Measurements from ENCODE around the gene PDE11A.

DNA sequence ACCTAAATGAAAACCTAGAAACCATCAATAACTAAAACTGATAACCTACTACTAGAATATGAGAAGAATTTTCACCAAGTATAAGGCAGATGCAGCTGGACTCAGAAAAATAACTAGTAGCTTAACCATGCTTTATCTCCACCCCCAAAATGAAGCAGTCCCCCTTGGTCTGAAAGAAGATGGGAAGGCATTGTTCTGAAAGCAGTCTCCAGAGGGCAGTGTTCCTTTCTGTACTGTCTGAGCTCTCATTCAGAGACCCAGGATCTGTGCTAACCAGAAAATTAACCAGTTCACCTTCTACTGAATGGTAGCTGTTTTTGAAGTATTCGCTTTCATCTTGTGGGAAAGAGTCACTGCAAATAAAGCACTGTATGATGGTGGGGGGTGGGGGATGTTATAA, 273.0 kb downstream of the PDE11A start:
- TF ChIP-seq TAF1 (IDR thresholded peaks at IDR 0.05; ENCODE audit: borderline replicate concordance, insufficient read depth, low read length) (no peak), SIN3A (IDR thresholded peaks at IDR 0.05; ENCODE audit: borderline replicate concordance, insufficient read depth, low read length) (no peak), POLR2AphosphoS5 (IDR thresholded peaks at IDR 0.05; ENCODE audit: low read depth, low read length) (no peak)
- TF ChIP-seq, protein P1, sequence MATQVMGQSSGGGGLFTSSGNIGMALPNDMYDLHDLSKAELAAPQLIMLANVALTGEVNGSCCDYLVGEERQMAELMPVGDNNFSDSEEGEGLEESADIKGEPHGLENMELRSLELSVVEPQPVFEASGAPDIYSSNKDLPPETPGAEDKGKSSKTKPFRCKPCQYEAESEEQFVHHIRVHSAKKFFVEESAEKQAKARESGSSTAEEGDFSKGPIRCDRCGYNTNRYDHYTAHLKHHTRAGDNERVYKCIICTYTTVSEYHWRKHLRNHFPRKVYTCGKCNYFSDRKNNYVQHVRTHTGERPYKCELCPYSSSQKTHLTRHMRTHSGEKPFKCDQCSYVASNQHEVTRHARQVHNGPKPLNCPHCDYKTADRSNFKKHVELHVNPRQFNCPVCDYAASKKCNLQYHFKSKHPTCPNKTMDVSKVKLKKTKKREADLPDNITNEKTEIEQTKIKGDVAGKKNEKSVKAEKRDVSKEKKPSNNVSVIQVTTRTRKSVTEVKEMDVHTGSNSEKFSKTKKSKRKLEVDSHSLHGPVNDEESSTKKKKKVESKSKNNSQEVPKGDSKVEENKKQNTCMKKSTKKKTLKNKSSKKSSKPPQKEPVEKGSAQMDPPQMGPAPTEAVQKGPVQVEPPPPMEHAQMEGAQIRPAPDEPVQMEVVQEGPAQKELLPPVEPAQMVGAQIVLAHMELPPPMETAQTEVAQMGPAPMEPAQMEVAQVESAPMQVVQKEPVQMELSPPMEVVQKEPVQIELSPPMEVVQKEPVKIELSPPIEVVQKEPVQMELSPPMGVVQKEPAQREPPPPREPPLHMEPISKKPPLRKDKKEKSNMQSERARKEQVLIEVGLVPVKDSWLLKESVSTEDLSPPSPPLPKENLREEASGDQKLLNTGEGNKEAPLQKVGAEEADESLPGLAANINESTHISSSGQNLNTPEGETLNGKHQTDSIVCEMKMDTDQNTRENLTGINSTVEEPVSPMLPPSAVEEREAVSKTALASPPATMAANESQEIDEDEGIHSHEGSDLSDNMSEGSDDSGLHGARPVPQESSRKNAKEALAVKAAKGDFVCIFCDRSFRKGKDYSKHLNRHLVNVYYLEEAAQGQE (IDR thresholded peaks at IDR 0.05; ENCODE audit: insufficient read depth in 1 of 2, low read depth in 2 of 2, low read length in 2 of 2), result no peak
